GM18502 (cell line): ENCODE data around the gene AP2S1.
"Not testable (repeated sequence)": the region's sequence is repeated elsewhere in the genome, so short reads cannot be mapped to it uniquely, and the experiment has no call there.

Experiments
- ATAC-seq: cut with Tn5 transposase; IDR thresholded peaks from one replicate; pipeline ENCODE4 v1.9.1; 2021; ENCODE audit warnings: mild to moderate bottlenecking; ENCODE audit not compliant: unreplicated experiment, poor library complexity

AP2S1 gene

DNA sequence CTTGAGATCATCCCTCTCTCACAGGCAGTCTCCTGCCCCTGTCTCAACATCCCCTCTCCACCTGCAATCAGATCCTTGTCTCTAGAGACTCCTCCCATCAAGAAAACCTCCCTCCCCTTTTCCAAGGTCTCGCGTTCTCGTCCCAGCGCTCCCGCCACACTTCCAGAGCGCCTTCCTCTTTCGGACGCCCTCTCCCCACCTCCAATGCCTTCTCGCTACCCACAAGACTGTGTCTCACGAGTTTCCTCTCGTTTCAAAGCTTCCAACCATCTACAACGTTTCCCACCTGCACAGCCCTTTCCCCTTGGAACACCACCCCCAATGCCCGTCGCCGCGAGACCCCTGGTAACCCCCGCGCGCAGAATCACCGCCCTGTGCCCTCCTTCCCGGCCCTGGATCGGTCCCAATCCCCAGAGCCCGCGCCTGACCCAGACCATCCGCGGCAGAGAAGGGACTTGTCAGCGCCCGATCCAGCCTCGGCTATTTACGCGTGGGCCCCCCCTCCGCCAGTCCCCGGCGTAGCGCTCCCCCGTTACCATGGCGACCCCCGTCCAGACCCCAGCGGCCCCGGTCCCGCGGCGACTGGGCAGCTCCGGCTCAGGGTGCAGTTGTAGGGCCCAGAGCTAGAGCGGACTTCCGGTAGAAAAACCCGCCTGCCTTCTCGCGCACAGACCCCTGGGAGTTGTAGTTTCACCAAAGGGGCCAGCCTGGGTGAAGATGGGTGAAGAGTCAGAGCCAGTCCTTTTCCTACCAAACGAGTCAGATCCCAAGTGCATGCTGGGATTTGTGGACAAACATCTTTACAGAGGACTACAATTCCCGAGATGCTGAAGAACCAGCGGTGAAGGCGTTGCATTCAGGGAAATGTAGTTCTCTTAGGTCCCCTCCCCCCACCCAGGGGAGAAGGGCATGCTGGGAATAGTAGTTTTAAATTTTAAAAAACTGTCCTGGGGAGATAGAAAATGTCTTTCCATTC, at the start of gene AP2S1:
TSS of gene AP2S1 (minus strand) at position 619 of the 976 bp plus-strand sequence. CDS start at position 539, 80 bp downstream.
- ATAC-seq, result peak; percentile 89

DNA sequence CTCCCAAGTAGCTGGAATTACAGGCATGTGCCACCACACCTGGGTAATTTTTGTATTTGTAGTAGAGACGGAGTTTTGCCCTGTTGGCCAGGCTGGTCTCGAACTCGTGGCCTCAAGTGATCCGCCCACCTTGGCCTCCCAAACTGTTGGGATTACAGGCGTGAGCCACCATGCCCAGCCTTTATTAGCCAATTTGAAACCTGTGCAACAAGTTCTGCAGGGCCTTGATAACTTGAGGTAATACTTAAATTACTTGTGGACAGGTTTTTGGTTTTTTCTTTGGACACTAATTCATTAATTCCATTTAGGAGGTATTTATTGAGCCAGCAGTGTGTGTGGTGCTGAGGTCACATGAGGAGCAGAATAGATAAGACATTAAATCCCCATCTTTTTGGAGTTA, 49.7 kb upstream of the AP2S1 start:
- no peak for ATAC-seq

DNA sequence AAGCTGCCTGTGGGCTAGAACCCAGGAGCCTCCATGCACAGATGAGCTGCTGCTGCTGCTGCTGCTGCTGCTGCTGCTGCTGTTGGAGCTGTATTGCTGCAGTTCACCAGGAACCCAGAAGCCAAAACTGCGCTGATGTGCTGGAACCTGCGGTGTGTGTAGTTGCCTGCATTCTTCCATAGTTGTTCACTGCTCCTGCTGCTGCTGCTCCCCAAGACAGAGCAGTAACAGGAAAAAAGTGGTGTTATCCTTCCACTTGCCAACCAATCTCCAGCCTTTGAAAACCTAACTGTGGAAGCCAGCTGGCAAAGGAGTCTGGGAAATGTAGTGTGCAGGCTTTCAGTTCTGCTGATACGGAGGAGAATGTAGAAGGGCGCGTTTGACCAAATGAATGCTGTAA, 48.1 kb upstream of the AP2S1 start:
- ATAC-seq, result no peak

DNA sequence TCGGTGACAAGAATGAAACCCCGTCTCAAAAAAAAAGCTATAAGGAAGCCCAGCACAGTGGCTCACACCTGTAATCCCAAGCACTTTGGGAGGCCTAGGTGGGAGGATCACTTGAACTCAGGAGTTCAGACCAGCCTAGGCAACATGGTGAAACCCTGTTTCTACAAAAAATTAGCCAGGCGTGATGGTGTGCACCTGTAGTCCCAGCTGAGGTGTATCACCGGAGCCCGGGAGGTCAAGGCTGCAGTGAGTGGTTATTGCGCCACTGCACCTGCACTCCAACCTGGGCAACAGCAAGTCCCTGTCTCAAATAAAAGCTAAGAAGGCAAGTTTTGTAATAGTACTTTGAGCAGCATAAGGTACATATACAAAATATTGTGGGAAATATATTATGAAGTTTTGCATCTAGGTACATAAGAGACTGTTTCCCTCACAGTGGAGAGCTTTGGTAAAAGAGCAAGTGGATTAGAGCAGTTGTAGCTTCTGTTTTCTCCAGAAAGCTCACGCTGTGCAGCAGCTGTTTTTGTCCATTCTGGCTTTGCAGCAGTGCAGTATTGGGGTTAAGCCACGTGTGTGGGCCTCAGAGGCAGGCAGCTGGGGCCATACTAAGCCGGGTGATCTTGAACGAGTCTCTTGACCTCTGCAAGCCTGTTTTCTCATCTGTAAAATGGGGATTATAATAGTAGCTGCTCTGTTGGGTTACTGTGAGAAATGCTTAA, 45.6 kb upstream of the AP2S1 start:
- ATAC-seq, result no peak

DNA sequence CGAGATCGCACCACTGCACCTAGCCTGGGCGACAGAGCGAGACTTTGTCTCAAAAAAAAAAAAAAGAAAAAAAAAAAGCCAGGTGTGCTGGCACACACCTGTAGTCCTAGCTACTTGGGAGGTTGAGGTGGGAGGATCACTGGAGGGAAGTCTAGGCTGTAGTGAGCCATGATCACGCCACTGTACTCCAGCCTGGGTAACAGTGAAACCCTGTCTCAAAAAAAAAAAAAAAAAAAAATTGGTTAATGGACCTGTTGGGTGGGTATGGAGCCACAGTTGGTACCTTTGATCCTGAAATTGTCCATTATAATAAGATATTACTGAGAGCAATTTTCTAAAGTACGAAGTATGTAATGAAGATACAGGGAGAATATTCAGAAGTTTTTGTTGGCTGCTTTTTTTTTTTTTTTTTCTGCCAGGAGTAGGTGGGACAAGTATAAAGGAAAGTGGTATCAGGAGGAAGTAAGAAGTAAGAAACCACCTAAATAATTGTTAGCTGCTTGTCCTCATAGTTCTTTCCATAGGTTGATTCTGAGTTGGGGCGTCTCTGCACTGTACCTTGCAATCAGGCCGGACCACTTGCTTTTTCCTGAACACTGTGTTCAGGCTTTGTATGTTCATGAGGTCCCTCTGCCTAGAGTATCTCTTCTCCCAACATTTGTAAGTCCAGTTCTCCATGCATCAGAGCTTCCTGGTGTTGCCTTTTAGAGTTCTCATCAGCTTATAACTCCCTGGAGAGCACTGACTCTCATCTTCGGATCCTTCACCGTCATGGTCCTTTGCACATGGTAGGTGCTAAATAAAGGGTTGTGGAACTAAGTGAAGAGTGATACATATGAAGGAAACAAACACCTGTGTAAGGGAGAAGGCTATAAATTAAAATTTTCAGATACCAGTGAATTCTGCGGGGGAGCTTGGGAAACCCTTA, 41.9 kb upstream of the AP2S1 start:
- ATAC-seq, result no peak

DNA sequence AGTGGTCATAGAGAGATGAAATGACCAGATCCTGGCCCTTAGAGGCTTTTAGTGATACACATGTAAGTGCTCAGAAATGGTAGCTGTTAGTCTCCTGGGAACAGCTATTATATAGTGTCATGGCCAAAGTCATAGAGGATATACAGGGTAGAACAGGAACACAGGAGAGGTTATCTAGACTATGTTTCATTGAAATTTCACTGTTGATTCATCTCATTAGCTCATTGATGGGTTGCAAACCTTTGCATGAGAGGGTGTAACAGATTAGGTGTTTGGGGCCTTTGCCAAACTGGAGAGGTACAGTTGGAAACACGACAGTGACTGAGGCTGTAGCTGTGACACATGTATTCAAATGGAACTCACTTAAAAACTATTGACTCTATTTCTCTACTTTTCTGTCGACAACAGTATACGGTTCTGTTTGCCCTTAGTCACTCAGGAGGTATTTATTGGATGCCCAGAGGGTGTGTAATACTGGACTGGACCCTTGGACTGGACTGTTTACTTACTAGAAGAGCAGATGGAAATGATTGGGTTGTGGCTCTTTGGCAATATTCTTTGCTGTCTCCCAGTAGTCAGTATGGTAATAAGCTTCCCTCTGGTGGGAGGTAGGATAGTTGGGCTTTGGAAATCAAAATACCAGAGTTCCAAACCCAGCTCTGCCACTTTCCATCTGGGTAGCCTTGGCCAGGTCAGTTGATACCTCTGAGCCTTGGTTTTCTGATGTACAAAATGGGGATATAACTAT, 40.0 kb upstream of the AP2S1 start:
- ATAC-seq, result no peak

DNA sequence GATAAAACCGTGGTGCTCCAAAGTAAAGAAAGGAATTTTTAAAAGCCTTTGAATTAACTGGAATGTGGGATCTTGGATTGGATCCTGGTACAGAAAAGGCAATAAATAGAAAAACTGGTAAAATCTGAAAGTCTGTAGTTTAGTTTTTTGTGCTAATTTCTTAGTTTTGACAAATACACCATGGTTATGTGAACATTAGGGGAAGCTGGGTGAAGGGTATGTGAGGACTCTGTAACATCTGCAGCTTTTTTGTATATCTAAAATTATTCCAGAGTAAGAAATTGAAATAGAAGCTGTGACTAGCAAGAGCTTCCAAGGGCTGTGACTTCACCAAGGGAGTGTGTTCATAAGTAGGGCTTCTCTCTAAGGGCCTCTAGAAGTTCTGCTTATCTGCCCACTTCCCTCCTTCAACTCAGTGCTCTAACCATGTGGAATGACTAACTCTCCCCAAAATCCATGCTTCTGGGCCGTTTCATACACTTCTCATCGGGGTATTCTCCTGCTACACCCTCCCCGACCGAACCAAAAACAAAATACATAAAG, 36.7 kb upstream of the AP2S1 start:
- ATAC-seq, result no peak

DNA sequence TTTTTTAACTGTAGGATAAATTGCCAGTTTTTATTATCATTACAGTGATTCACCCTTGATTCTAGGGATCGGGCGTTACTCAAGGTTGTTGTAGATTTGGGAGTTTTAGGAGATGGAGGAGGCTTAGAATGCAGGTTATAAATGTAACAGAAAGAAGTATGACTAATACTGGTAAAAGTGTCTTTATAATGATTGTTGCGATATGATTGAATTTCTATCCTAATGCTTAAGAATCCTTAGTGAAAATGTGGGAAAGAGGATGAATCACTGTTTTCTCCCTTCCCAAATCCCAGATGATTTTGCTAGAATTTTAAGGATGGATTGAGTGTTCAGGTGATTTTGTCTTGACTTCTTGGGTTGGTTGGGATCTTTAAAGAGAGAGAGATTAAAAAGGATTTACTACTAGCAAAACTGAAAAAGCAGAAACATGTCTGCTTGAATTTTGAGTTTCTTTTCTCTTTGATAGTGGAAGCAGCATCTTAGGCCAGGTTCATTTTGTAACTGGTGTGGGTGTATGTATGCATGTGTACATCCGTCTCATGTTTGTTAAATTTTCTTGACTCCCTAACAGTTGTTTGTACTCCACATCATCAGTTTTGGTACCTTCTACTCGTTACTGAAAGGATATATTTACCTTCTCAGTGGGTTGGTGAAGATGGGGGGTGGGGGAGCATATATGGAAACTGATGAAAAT, 36.0 kb upstream of the AP2S1 start:
- ATAC-seq, result no peak

DNA sequence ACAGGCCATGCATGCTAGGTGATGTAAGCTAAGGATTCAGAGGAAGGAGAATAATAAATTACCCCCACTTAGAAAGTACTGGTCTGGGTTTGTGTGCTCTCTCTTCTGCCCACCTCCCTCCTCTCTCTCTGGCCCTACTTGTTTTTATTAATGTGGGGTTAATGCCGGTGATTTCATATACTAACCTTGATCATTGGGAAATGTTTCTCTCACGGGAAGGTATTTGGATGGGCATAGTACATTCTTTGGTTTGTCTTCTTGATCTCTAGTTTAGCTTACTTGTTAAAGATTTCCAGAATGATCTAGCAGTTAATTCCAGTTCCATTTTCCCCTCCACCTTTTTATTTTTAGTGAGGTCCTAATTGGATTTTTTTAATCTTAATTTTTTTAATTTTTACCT, 34.8 kb upstream of the AP2S1 start:
- ATAC-seq, result no peak

DNA sequence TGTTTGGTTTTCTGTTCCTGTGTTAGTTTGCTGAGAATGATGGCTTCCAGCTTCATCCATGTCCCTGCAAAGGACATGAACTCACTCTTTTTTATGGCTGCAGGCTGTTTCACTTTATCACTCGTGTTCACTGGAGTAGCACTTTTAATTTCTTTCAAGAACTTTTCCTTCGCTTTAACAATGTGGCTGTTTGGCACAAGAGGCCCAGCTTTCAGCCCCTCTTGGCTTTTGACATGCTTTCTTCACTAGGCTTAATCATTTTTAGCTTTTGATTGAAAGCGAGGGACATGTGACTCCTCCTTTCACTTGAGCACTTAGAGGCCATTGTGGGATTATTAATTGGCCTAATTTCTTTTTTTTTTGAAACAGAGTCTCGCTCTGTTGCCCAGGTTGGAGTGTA, 32.1 kb upstream of the AP2S1 start:
- ATAC-seq, result not testable (repeated sequence)

DNA sequence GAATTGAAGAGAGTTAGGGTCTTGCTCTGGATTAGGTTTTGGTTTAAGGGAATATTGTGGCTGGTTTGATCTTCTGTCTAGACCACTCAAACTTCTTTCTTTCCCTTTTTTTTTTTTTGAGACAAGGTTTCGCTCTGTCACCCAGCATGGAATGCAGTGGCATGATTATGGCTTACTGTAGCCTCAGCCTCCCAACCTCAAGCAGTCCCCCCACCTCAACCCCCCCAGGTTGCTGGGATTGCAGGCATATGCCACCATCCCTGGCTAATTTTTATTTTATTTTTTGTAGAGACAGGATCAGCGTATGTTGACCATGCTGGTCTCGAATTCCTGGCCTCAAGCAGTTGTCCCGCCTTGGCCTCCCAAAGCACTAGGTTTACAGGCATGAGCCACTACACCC, 31.4 kb upstream of the AP2S1 start:
- ATAC-seq, result no peak

DNA sequence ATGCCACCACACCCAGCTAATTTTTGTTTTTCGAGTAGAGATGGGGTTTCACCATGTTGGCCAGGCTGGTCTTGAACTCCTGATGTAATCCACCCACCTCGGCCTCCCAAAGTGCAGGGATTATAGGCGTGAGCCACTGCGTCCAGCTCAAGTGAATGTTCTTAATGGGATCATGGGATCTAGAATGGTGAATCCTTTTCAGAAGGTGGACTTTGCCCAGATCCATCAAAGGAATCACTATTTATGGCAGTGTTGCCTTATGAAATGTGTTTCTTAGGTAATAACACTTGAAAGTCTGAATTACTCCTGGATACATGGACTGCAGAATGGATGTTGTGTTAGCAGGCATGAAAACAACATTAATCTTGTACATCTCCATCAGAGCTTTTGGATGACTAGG, 30.4 kb upstream of the AP2S1 start:
- ATAC-seq, result no peak

DNA sequence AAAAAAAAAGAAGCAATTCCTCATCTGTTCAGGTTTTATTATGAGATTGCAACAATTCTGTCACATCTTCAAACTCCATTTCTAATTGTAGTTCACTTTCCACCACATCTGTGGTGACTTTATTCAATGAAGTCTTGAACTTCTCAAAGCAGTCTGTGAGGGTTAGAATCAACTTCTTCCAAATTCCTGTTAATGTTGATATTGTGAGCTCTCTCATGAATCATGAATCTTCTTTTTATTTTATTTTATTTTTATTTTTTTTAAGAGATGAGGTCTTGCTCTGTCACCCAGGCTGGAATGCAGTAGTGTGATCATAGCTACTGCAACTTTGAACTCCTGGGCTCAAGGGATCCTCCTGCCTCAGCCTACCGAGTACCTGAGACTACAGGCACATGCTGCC, 29.8 kb upstream of the AP2S1 start:
- no peak for ATAC-seq

DNA sequence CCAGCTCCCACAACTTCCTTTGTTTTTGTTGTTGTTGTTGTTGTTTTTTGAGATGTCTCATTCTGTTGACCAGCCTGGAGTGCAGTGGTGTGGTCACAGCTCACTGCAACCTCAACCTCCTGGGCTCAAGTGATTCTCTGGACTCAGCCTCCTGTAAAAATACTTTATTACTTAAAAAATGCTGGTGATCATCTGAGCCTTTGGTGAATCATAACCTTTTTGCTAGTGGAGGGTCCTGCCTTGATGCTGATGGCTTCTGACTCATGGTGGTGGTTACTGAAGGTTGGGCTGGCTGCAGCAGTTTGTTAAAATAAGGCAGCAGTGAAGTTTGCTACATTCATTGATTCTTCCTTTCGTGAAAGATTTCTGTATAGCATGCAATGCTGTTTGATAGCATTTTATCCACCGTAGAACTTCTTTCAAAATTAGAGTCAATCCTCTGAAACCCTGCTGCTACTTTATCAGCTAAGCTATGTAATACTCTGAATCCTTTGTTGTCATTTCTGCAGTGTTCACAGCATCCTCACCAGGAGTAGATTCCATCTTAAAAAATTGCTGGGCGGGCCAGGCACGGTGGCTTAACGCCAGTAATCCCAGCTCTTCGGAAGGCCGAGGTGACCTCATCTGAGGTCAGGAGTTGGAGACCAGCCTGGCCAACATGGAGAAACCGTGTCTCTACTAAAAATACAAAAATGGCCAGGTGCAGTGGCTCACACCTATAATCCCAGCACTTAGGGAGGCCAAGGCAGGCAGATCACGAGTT, 28.1 kb upstream of the AP2S1 start:
- no peak for ATAC-seq

DNA sequence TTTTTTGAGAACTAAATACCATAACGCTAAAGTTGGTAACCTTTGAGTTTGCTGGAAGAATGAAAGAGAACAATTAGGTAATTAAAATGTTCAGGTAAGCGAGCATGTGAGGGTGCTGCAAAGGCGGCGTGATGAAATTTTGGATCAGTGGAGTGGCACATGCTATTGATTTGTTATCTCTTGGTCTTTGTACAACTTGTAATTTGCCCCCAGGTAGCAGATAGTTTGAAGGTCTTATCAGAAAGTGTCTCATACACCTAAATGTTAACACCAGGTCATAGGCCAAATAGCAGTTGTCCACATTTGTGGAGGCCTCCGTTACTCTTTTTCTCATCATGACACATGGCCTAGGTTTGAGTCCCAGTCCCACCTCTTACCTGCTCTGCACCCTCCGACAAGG, 25.0 kb upstream of the AP2S1 start:
- no peak for ATAC-seq

DNA sequence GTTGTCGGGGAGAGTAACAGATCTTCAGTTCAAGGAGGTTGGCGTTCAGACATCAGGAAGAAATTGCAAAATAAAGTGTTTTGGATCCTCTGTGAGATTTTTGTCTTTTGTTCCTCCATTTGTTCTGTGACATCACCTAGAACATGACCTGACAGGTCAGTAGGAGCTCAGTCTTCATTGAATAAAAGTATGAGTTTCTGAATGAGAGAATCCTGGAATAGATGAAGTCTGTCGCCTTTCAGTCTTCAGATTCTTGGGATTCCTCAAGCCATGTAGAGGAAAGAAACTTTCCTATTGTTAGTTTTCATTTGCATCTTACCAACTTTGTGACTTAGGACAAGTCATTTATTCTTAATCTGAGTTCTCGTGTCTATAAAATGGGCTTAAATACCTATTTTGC, 24.6 kb upstream of the AP2S1 start:
- no peak for ATAC-seq

DNA sequence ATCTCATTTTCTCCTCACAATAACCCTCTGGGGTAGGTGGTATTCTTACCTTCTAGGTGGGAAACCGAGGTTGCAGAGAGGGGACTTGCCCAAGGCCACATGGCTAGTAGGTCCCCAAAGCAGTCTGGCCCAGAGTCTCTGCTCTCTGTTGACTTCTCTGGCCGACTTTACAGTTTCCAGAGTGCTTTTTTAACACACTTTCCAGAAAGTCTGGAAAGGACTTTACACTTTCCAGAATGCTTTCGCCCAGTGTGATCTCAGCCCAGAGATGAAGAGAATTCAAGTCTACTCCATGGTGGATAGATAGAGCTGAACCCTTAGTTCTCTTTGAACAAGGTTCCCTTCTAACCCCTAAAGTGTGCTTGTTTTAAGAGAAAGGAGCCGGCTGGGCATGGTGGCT, 22.3 kb upstream of the AP2S1 start:
- ATAC-seq, result no peak

DNA sequence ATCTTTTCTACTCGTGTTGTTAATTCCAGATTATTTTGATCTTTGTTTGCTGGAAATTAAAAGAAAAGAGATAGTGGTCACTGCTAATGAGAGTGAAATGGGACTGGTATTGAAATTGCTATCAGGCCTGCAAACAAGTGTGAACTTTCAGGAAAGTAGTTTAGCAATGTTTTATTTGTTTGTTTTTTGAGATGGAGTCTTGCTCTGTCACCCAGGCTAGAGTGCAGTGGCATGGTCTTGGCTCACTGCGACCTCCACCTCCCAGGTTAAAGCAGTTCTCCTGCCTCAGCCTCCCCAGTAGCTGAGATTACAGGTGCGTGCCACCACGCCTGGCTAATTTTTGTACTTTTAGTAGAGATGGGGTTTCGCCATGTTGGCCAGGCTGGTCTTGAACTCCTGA, 20.5 kb upstream of the AP2S1 start:
- ATAC-seq, result not testable (repeated sequence)
